HG02973 (cell line): Measurements from ENCODE around the gene CMPK1.
"Not testable (repeated sequence)": the region's sequence is repeated elsewhere in the genome, so short reads cannot be mapped to it uniquely, and the experiment has no call there.

ENCODE experiments used
- ATAC-seq: cut with Tn5 transposase; IDR thresholded peaks from one replicate; pipeline ENCODE4 v1.9.1; 2021; ENCODE audit warnings: moderate library complexity; ENCODE audit not compliant: unreplicated experiment

CMPK1 gene

DNA sequence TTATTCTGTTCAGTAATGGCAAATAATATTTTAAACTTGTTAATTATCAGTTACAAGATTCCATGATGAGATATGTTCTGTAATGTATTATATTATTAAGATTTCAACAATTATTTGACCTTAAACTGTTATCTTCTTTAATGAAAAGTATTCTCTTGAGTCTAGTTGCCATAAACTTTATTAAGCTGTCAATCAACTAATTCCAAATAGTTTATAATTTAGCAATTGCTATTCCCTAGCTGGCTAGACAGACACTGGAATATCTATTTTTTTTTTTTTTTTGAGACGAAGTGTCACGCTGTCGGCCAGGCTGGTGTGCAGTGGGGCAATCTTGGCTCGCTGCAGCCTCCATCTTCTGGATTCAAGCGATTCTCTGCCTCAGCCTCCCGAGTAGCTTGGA, 3.8 kb downstream of the CMPK1 start:
- ATAC-seq, result no peak

DNA sequence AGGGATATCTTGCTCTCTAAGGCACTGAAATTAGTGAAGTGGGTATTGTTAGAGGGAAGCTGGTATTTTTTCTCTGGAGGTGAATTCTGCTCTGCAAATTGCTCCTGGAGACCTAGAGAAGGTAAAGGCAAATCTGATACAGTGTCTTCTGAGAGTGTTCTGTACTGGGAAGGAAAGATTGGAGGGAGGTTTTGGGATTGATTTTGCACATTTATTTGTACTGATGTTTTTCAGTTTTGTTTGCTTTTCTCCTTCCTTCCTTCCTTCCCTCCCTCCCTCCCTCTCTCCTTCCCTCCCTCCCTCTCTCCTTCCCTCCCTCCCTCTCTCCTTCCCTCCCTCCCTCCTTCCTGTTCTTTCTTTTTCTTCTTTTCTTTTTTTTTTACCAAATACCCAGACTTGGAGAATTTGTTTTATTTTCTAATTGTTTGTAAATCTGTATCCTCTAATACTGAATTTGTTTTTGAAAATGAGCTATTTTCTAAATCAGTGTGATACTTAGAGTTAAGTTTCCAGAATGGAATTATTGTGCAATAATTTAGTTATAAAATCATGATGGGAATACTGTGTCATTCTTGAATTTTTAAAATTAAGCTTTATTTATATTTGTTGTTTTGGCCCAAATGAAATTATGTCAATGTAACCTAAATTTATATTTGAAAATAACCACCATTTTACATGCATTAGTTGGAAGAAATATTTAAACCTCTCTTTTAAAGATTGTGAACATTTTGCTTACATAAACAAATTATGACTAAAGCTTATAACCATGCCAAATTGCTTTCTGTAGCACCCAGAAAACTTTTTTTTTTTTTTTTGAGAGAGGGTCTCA, 4.9 kb downstream of the CMPK1 start:
- ATAC-seq, result no peak

DNA sequence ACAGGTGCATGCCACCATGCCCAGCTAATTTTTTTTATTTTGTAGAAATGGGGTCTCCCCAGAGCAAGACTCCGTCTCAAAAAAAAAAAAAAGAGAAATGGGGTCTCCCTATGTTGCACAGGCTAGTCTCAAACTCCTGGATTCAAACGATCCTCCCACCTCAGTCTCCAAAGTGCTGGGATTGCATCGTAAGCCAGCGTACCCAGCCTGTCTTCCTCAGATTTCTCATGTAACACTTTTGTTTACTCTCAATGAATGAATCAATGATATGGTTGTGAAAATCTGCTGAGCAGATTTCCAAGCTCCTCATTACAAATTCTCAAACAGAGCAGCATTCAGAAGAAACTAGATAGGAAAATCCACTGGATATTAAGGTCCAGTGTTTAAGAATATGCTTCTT, 6.6 kb downstream of the CMPK1 start:
- ATAC-seq, result no peak

DNA sequence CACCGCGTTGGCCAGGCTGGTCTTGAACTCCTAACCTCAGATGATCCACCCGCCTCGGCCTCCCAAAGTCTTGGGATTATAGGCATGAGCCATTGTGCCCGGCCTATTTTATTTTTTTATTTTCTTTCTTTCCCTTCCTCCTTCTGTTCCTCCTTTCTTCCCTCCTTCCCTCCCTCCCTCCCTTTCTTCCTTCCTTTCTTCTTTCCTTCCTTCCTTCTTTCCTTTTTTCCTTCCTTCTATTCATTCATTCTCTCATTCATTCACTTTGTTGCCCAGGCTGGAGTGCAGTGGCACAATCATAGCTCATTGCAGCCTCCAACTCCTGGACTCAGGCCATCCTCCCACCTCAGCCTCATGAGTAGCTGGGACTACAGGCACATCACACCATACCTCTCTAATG, 13.4 kb downstream of the CMPK1 start:
- not testable (repeated sequence) for ATAC-seq

DNA sequence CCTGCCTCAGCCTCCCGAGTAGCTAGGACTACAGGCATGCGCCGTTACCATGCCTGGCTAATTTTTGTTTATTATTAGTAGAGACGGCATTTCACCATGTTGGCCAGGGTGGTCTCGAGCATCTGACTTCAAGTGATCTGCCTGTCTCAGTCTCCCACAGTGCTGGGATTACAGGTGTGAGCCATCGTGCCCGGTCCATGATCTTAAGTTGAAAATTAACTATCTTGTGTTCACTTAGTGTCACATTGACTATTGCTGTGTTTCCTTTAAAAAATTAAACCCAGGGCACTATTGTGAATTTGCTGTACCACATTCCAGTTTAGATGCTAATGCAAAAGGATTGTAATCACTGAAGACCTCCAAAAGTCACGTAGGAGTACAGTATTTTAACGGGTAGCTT, 14.1 kb downstream of the CMPK1 start:
- no peak for ATAC-seq

DNA sequence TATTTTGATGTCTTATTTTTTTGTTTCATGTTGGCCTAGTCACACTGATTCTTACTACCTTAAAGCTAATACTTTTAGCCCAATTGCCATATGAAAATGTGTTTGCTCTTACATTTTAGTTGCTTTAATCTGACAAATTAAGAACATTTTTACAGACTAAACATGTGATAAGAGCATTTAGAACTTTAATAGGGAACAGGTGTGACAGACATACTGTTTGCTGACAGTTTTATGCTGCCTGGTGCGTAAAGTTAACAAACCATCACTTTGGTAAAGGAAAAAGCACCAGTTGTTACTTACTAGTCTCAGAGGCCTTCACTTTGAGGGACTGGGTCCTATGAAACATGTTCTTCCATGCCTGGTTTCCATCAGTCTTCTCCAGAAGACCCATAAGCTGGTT, 14.7 kb downstream of the CMPK1 start:
- no peak for ATAC-seq

DNA sequence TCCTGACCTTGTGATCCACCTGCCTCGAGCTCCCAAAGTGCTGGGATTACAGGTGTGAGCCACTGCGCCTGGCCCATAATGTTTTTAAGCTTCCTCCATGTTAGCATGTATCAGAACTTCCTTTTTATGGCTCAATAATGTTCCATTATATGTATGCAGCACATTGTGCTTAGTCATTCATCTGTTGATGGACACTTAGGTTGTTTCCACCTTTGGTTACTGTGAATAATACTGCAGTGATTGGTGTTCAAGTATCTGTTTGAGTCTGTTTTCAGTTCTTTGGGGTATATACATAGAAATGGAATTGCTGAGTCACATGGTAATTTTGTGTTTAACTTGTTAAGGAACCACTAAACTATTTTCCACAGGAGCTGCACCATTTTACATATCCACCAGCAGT, 17.7 kb downstream of the CMPK1 start:
- ATAC-seq, result peak; percentile 91

DNA sequence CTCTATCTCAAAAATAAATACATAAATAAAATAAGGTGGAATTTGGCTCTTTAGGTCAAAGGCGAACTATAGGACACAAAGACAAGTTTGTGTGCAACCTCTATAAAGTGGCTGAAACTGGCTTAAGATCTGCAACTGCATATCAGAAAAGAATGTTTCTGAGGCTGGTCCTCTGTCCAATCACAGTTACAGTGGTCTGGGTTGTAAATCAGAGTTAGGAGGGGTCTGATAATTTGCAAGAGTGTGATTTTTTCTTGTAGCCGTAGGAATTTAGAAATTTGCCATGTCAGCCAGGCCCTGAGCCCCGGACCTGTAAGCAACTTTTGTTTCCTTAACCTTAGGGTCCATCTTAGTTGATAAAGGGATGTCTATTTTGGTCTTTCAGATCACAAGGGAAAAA, 27.8 kb downstream of the CMPK1 start:
- no peak for ATAC-seq

DNA sequence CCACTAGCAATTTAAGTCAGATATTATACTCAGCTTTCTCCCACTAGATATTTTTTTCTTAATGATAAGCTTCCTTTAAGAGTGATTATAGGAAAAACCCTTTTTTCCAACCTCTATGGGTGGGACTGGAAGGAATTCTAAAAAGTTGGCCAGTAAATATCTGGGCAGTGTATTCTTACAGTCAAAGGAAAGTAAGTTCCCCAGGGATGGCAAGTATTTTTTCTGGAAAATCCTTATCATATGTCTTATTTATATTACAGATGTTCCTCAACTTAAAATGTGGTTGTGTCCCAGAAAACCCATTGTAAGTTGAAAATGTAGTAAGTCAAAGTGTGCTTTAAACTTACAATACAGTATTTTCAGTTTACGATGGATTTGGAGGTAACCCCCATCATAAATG, 29.2 kb downstream of the CMPK1 start:
- ATAC-seq, result no peak

DNA sequence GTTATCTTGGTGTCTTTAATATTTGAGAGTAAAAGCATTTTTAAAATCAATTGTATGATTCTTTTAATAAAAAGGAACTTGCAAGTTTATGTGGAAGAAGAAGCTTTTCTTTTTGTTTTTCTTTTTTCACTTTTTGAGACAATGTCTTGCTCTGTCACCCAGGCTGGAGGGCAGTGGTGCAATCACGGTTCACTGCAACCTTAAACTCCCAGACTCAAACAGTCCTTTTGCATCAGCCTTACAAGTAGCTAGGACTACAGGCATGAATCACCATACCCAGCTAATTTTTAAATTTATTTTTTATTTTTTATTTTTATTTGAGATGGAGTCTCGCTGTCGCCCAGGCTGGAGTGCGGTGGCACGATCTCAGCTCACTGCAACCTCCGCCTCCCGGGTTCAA, 34.1 kb downstream of the CMPK1 start:
- ATAC-seq, result no peak

DNA sequence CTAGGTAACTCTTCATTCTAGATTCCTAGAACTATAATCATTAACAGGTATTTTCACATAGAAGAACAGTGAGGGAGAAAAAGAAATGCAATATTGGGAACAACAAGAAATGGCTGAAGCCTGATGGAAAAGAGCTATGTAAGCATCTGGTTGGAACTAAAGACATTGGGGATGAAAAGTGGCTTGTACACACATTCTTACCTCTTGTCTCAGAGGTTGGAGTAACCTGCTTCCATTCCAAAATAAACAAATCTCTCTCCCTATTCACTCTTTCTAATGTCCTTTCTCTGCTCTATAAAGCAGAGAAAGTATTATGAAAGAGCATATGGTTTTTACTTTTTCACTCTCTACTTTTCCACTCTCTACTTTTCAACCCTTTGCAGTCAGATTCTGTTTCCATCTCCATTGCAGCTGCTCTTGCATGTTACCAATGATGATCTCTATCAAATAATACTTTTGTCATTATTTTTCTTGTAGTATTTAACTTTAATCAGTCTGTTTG, 37.5 kb downstream of the CMPK1 start:
- no peak for ATAC-seq

DNA sequence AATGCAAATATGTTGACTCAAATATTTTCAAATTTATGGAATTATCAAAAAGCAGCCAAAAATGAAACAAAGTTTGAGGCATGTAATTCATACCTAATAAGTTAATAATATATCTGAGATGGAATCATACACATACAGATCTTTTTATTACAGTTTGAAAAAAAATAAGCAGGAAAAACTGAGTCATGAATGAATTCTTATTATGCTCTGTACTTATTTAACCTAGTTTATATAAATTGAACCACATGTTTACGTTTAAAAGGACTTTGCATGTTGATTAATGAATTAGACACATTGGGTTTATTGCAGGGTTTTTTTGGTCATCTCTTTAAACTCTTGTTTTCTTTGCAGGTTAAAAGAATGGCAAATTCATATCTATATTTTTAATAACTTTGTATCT, 40.9 kb downstream of the CMPK1 start:
- ATAC-seq, result no peak

DNA sequence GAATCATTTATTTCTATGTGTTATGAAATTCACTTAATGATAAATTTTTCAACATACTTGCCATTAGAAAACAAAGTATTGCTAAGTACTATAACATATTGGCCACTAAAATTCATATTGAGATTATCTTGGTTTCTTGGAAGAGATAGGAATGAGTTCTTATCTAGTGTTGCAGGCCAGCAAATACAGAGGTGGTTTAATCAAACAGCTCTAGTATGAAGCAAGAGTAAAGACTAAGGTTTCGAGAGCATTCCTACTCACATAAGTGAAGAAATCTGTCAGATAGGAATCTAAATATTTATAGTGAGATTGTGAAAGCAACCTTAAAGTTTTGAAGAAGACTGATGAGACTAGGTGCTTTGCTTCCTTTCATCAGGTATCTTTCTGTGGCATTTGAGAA, 44.6 kb downstream of the CMPK1 start:
- no peak for ATAC-seq

DNA sequence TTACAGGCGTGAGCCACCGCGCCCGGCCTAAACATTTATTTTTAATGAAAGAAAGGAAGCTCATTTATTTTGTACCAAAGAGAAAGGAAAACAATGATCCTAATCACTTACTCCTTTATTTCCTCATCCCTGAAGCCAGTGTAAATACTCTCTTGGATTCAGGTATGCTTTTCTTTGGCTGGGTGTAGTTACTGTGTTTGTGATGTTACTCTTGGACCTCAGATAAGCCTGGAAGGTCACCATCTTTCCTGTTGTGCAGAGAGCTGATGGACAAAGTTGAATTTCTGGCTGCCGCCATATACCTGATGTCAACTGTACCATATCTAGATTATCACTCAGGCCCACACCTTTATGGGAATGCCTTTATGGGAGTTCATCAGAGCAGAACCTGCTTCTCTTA, 47.1 kb downstream of the CMPK1 start:
- no peak for ATAC-seq

DNA sequence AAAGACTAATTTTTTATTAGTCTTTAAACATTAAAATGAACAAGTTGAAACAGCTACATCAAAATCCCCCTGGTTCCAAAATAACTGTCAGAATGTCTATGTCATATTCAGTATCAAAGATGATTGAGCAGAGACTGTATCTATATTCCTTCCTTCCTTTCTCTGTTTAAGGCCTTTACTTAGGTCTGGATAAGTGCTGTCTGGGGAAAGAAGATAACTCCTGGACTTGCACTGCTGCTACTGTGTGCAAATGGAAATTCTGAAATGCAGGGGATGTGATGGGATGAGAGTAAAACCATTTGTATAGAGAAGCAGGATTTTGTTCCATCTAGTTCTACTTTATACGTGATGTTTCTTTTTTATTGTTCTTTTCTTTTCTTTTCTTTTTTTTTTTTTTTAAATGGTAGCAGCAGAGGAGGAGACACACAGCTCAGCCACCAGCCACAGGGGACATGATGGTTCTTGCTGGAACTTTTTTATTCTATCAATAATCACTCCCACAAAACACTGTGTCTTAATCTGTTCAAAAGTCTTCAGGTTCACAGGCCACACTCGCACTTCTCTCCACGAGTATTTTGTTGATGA, 48.9 kb downstream of the CMPK1 start:
- ATAC-seq, result no peak

DNA sequence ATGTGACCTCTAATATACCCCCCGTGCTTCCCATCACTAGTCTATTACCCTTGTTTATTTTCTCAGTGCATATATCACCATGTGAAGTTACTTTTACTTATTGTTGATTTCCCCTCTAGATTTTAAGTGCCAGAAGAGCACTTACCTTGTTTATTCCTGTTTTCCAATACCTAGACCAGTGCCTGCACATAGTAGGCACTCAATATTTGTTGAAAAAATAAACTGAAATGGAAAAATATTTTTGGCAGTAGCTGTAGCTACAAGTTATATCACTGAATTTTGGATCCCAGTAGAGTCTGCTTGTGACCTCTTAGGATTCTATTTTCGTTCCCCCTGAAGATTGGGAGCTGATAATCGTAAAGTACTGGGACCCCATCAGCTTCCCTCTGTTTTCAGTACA, 50.5 kb downstream of the CMPK1 start:
- ATAC-seq, result no peak

DNA sequence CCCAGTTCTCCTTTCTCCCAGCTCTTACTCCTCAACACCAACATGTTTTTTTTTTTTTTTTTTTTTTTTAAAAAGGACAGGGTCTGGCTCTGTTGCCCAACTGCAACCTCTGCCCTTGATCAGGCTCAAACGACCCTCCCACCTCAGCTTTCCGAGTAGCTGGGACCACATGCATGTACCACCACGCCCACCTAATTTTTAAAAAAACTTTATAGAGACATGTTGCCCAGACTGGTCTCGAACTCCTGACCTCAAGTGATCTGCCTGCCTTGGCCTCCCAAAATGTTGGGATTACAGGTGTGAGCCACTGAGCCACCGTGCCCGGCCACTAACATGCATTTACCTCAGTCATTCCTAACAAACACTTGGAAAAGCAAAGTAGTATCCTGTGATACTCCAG, 51.4 kb downstream of the CMPK1 start:
- no peak for ATAC-seq

DNA sequence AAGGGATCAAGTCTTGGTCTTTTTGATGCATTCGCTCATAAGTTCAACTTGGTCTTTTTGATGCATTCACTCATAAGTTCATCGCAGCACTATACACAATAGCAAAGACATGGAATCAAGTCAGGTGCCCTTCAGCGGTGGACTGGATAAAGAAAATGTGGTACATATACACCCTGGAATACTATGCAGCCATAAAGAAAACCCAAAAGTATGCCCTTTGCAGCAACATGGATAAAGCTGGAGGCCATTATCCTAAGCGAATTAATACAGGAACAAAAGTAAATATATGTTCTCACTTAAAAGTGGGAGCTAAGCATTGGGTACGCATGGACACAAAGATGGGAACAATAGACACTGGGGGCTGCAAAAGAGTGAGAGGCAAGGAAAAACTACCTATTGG, 52.7 kb downstream of the CMPK1 start:
- ATAC-seq, result no peak

DNA sequence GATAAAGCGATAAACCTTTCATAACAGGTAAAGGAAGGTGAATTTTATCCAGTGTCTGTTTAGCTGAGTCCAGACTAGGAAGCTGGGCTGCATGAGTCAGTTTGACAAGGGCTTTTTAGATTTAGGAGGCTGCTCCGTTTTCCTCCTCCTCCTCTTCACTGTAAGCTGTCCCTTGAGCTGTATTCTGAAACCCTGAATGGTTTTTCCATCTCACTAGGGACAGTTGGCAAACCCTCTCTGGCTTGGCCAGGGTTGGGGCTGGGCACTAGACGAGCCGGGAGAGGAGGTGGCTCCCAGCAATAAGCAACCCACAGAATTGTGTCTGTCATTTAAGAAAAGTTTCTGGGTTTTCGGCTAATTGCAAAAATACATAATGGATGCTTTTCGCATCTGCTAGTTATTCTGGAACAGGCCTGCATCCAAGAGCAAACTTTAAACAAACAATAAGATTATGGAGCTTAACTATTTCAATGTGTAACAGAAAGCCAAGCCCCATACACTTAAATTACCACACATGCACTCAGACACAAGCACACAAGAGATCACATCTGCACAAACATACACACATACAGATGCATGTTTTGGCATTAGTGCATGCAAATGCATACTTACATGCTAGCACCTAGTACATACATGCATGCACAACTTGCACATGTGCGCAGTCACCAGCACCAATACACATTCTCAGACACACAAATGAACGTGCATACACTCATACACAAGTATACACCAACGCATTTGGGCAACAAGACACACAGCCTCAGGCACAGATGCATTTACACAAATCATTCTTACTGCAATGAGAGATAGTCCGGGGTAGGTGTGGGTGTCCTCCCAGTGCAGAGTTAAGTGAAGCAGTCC, 54.7 kb downstream of the CMPK1 start:
- ATAC-seq, result no peak

DNA sequence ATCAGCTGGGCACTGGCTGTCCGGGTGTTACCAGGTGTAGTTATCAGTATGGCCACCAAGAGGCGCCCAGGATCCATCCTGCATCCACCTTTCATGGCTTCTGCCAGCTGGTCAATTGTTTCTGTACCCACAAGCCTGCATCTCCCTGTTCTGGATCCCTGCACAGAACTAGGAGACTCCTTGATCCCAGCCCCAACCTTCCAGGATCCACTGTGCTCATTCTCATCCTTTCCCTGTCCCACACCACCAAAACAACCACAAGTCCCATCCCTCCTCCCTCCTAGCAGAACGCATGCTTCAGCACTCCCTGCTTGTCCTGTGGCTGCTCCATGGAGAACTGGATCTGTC, 55.3 kb downstream of the CMPK1 start:
- peak; percentile 75 for ATAC-seq

DNA sequence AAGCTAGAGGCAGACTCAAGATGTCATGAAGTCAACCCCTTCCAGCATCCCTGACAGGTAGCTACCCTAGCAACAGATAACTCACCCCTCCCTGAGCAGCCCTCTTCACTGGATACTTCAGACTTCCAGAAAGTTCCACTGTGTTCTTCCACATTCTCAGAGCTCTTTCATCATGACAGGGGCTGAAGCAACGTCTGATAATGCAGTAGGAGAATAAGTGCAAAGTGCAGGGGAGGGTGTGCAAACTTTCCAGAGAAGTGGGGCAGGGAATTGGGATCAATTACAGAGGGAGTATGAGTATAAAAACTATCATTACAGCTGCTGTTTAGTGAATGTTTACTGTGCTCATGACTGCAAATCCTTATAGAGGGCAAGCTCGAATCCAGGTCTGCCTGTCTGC, 56.1 kb downstream of the CMPK1 start:
- ATAC-seq, result no peak

DNA sequence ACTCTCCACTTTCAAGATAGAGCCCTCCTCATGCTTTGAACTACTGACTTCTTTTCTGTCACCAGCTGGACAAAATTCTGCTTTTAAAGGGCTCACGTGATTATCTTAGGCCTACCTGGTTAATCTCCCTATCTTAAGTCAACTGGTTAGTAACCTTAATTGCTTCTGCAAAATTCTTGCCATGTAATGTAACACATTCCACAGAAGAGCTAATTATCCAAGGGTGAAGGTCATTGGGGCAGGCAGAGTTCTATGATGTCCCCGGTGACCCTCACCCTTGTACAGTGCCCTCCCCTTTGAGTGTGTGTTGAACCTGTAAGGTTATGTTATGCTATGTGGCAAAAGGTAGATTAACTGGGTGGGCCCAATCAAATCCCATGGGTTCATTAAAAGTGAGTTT, 57.3 kb downstream of the CMPK1 start:
- no peak for ATAC-seq
